MM.1S (cell line): Measurements from ENCODE around the gene MATR3.

Experiments
- EZH2 ChIP-seq: fragments of 300-600 bp; sonication (generic); optimal IDR thresholded peaks from 2 replicates; pipeline ENCODE3; 2017; ENCODE audit warnings: low read depth, mild to moderate bottlenecking, antibody characterized with exemption, low read length, mixed read lengths
- EZH2phosphoT487 ChIP-seq: fragments of 300-600 bp; sonication (generic); IDR thresholded peaks from 2 replicates; pipeline ENCODE4 v1.6.1; 2018; ENCODE audit warnings: antibody characterized with exemption, low read length
- TF ChIP-seq, protein P1 (sequence below): fragments of 300-600 bp; sonication (generic); IDR thresholded peaks from 2 replicates; pipeline ENCODE4 v1.5.1; 2016; ENCODE audit warnings: antibody characterized with exemption, low read length, mixed read lengths

- TF ChIP-seq, protein P1, sequence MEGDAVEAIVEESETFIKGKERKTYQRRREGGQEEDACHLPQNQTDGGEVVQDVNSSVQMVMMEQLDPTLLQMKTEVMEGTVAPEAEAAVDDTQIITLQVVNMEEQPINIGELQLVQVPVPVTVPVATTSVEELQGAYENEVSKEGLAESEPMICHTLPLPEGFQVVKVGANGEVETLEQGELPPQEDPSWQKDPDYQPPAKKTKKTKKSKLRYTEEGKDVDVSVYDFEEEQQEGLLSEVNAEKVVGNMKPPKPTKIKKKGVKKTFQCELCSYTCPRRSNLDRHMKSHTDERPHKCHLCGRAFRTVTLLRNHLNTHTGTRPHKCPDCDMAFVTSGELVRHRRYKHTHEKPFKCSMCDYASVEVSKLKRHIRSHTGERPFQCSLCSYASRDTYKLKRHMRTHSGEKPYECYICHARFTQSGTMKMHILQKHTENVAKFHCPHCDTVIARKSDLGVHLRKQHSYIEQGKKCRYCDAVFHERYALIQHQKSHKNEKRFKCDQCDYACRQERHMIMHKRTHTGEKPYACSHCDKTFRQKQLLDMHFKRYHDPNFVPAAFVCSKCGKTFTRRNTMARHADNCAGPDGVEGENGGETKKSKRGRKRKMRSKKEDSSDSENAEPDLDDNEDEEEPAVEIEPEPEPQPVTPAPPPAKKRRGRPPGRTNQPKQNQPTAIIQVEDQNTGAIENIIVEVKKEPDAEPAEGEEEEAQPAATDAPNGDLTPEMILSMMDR = no peak
- TF ChIP-seq EZH2 (no peak), EZH2phosphoT487 (no peak)
Measured at GRCh38 chr5:139343476-139343875, 49.9 kb downstream of the MATR3 start.
